Esophagus (tissue), 2 donors: Measurements from ENCODE around the gene ARMC3. TPM values are rescaled to one million over a fixed set of nuclear protein-coding genes. Genes with fewer than 3 reads are reported as not detected.

Source experiments
- H3K27ac ChIP-seq, 2 donors: one replicate each; pipeline ENCODE4 v1.5.1; 2013; ENCODE audit warnings: low read depth in 2 of 2, mild to moderate bottlenecking in 2 of 2, inconsistent platforms in 1 of 2, low read length in 1 of 2, moderate library complexity in 1 of 2
- H3K27me3 ChIP-seq, 2 donors: one replicate each; pipeline ENCODE4 v1.6.1; 2013; ENCODE audit warnings: low read length in 2 of 2, control low read depth in 1 of 2, mild to moderate bottlenecking in 1 of 2; ENCODE audit not compliant: insufficient read depth in 2 of 2, control insufficient read depth in 1 of 2
- H3K36me3 ChIP-seq, 2 donors: one replicate each; pipeline ENCODE4 v1.6.1; 2013; ENCODE audit warnings: low read length in 1 of 2; ENCODE audit not compliant: control insufficient read depth in 2 of 2, insufficient read depth in 2 of 2
- H3K4me1 ChIP-seq, 2 donors: one replicate each; pipeline ENCODE4 v1.6.1; 2013; ENCODE audit warnings: low read length in 1 of 2; ENCODE audit not compliant: control insufficient read depth in 2 of 2, insufficient read depth in 2 of 2
- H3K4me3 ChIP-seq, 2 donors: one replicate each; pipeline ENCODE4 v1.5.1; 2013; ENCODE audit warnings: low read length in 2 of 2, mild to moderate bottlenecking in 2 of 2, low read depth in 1 of 2, moderate library complexity in 1 of 2
- H3K9me3 ChIP-seq, 2 donors: one replicate each; pipeline ENCODE4 v1.6.1; 2013; ENCODE audit warnings: mild to moderate bottlenecking in 2 of 2, low read depth in 1 of 2, low read length in 1 of 2, moderate library complexity in 1 of 2; ENCODE audit not compliant: control insufficient read depth in 2 of 2, insufficient read depth in 1 of 2
- WGBS, 2 donors: extraction: QIAGEN DNeasy Blood & Tissue Kit; methylation state at CpG; one replicate each; pipeline ENCODE4 v1.1.7; 2013; 5-methylcytosine and 5-hydroxymethylcytosine counted together
- polyA plus RNA-seq, 2 donors: library from polyadenylated mRNA; stranded (reverse); fragments of 200-250 nt; gene quantifications; one replicate each; pipeline ENCODE4 v1.2.3, GENCODE V29; 2013
- donor health status: healthy with polysubstance abuse.
- donor health status: Bipolar disorder and iron deficiency.

ARMC3 gene
- polyA plus RNA-seq, 2 donors: 0.04 TPM; not detected in 1

GRCh38 chr10:23047201-23048050 lies 119.6 kb downstream of the ARMC3 start:
- Histone ChIP-seq H3K36me3 (no peaks in the 10 kb centered on the region), H3K27me3 (no peaks in the 10 kb centered on the region), H3K27ac (no peak overlapping the region), H3K4me3 (no peak overlapping the region), H3K4me1 (no peaks in the 10 kb centered on the region), H3K9me3 (peaks cover 0 to 4% of the 10 kb centered on the region in 2 donors)
- 56 to 57% methylated on average over 9 of the region's 9 CpGs for WGBS, 2 donors

- 88 to 95% methylated on average over 4 of the region's 4 CpGs for WGBS, 2 donors
- Histone ChIP-seq H3K27me3 (no peaks in the 10 kb centered on the region), H3K4me3 (no peak overlapping the region), H3K4me1 (peaks cover 0 to under 1% of the 10 kb centered on the region in 2 donors), H3K36me3 (no peaks in the 10 kb centered on the region), H3K27ac (no peak overlapping the region), H3K9me3 (peaks cover 0 to 1% of the 10 kb centered on the region in 2 donors)
These were observed 120.3 kb downstream of the ARMC3 start for GRCh38 chr10:23048191-23048590.

GRCh38 chr10:23051278-23051677 lies 123.4 kb downstream of the ARMC3 start:
- Histone ChIP-seq H3K9me3 (no peaks in the 10 kb centered on the region), H3K4me3 (no peak overlapping the region), H3K36me3 (no peaks in the 10 kb centered on the region), H3K27ac (no peak overlapping the region), H3K4me1 (peaks cover 2 to 3% of the 10 kb centered on the region in 2 donors), H3K27me3 (no peaks in the 10 kb centered on the region)
- WGBS, 2 donors: 92 to 95% methylated on average over 3 of the region's 3 CpGs

GRCh38 chr10:23051855-23052331 lies 124.0 kb downstream of the ARMC3 start:
- no peak overlapping the region for H3K27ac ChIP-seq
- no peaks in the 10 kb centered on the region for H3K36me3 ChIP-seq
- H3K4me3 ChIP-seq: no peak overlapping the region
- 83 to 88% methylated on average over 5 of the region's 5 CpGs for WGBS, 2 donors
- peaks cover 2 to 3% of the 10 kb centered on the region in 2 donors for H3K4me1 ChIP-seq
- no peaks in the 10 kb centered on the region for H3K27me3 ChIP-seq
- H3K9me3 ChIP-seq: no peaks in the 10 kb centered on the region

GRCh38 chr10:23053036-23053435 lies 125.2 kb downstream of the ARMC3 start:
- Histone ChIP-seq H3K4me1 (peaks cover 2 to 3% of the 10 kb centered on the region in 2 donors), H3K36me3 (no peaks in the 10 kb centered on the region), H3K4me3 (no peak overlapping the region), H3K27ac (no peak overlapping the region), H3K9me3 (no peaks in the 10 kb centered on the region), H3K27me3 (no peaks in the 10 kb centered on the region)
- 35 to 47% methylated on average over 1 of the region's 1 CpG for WGBS, 2 donors

DNA sequence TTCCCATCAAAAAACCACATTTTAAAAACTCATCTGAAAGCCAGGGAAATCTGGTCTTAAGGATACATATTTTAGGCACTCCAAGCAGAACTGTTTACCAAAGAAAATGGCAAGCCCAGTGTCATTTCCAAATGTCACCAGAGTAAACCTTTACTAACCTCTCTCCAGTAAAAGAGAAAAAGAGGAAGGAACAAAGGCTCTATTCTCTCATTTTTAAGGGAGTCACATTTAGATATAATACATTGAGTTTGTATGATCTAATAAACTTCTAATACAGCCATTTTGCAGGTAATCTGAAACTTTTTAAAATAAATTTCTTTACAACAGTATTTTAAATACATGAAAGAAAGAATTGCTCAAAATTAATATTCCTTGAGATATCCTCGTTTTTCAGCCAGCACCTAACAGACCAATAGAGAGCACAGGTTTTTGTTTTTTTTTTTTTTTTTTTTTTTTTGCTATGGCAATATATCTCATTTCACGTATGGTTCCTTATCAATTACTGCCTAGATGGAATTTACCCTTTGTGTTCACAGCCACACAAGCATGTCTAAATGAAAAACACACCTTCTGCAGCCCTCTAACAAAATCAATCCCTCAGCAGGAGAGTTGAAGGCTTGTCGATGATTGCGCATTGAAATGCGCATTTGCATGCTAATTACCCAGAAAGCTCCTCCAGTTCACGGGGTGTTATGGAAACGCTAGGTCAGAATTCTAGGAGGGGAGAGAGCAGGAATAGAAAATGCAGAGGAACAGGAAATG lies 127.8 kb downstream of the ARMC3 start:
- H3K27me3 ChIP-seq: no peaks in the 10 kb centered on the region
- H3K4me1 ChIP-seq: peaks cover 2 to 3% of the 10 kb centered on the region in 2 donors
- WGBS, 2 donors: 66 to 77% methylated on average over 7 of the region's 7 CpGs
- H3K9me3 ChIP-seq: no peaks in the 10 kb centered on the region
- H3K36me3 ChIP-seq: no peaks in the 10 kb centered on the region
- no peak overlapping the region for H3K4me3 ChIP-seq
- no peak overlapping the region for H3K27ac ChIP-seq

DNA sequence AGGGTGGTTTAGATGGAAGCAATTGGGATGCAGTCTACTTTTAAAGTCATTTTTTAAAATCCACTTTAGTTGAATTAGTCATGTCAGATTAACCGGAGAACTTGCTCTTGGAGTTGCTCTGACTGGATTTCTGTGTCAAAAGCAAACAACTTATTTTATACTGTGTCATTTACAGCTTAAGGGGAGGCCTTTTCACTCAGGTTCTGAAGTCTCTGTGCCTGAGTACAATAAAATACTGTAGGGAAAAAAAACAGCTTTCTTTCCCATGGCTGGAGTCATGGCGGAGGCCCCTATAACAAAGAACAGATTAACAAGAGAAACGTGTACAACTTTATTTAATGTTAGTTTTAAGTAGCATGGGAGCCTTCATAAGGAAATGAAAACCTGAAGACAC lies 128.3 kb downstream of the ARMC3 start:
- Histone ChIP-seq H3K36me3 (no peaks in the 10 kb centered on the region), H3K4me1 (peaks cover 2 to 3% of the 10 kb centered on the region in 2 donors), H3K27ac (no peak overlapping the region), H3K9me3 (no peaks in the 10 kb centered on the region), H3K4me3 (no peak overlapping the region), H3K27me3 (no peaks in the 10 kb centered on the region)
- 65 to 72% methylated on average over 3 of the region's 3 CpGs for WGBS, 2 donors

- H3K27me3 ChIP-seq: no peaks in the 10 kb centered on the region
- WGBS, 2 donors: 35 to 46% methylated on average over 3 of the region's 3 CpGs
- H3K27ac ChIP-seq: no peak overlapping the region
- no peaks in the 10 kb centered on the region for H3K36me3 ChIP-seq
- no peak overlapping the region for H3K4me3 ChIP-seq
- peaks cover 0 to 3% of the 10 kb centered on the region in 2 donors for H3K4me1 ChIP-seq
- H3K9me3 ChIP-seq: no peaks in the 10 kb centered on the region
These were observed 130.5 kb downstream of the ARMC3 start for GRCh38 chr10:23058366-23058765.

- 48 to 71% methylated on average over 2 of the region's 2 CpGs for WGBS, 2 donors
- Histone ChIP-seq H3K9me3 (no peaks in the 10 kb centered on the region), H3K27ac (no peak overlapping the region), H3K4me3 (no peak overlapping the region), H3K27me3 (no peaks in the 10 kb centered on the region), H3K4me1 (no peaks in the 10 kb centered on the region), H3K36me3 (no peaks in the 10 kb centered on the region)
These were observed 133.1 kb downstream of the ARMC3 start for GRCh38 chr10:23060918-23061317.
